Heart left ventricle (tissue), 16 donors: Measurements from ENCODE around the gene FIG4. TPM values are rescaled to one million over a fixed set of nuclear protein-coding genes. Genes with fewer than 3 reads are reported as not detected.
A peak's percentile ranks its signal among the peaks of the same experiment; 100 is the strongest.
"Not testable (repeated sequence)": the region's sequence is repeated elsewhere in the genome, so short reads cannot be mapped to it uniquely, and the experiment has no call there.

Source experiments
- ATAC-seq, 4 donors: fragments of 200-7000 bp; cut with Tn5 transposase; one replicate each; pipeline ENCODE4 v1.9.1; 2020 to 2022; ENCODE audit warnings: moderate library complexity in 4 of 4, mild to moderate bottlenecking in 3 of 4, moderate number of reproducible peaks in 1 of 4
- DNase-seq, 5 donors: peaks; one replicate each; pipeline ENCODE4 v3.0.0-alpha.2; 2020
- H3K27ac ChIP-seq, 12 donors: fragments of 200-600 bp; sonication (generic) in 4 of 12; one replicate each; pipeline versions ENCODE4 v1.5.0 to v1.8.0; 2016 to 2022; ENCODE audit warnings: mild to moderate bottlenecking in 2 of 12
- H3K27me3 ChIP-seq, 9 donors: fragments of 200-600 bp; sonication (generic) in 2 of 9; one replicate each; pipeline versions ENCODE4 v1.5.1 to v1.8.0; 2016 to 2022; ENCODE audit warnings: mild to moderate bottlenecking in 3 of 9
- H3K36me3 ChIP-seq, 9 donors: fragments of 200-600 bp; sonication (generic) in 2 of 9; one replicate each; pipeline versions ENCODE4 v1.5.0 to v1.8.0; 2018 to 2022; ENCODE audit warnings: mild to moderate bottlenecking in 2 of 9
- H3K4me1 ChIP-seq, 12 donors: fragments of 200-600 bp; sonication (generic) in 4 of 12; one replicate each; pipeline versions ENCODE4 v1.5.0 to v1.8.0; 2016 to 2022; ENCODE audit warnings: mild to moderate bottlenecking in 3 of 12
- H3K4me3 ChIP-seq, 12 donors: fragments of 200-600 bp; sonication (generic) in 4 of 12; one replicate each; pipeline versions ENCODE4 v1.5.0 to v1.8.0; 2017 to 2022; ENCODE audit warnings: mild to moderate bottlenecking in 9 of 12, moderate library complexity in 4 of 12
- H3K9me3 ChIP-seq, 12 donors: fragments of 200-600 bp; sonication (generic) in 4 of 12; one replicate each; pipeline versions ENCODE4 v1.5.0 to v1.8.0; 2016 to 2022; ENCODE audit warnings: mild to moderate bottlenecking in 1 of 12
- CTCF ChIP-seq, 12 donors: fragments of 200-600 bp; sonication (generic) in 4 of 12; IDR thresholded peaks; one replicate each; pipeline versions ENCODE4 v1.5.0 to v1.8.0; 2018 to 2022; ENCODE audit warnings: antibody characterized with exemption in 12 of 12, mild to moderate bottlenecking in 5 of 12
- POLR2A ChIP-seq, 2 donors: fragments of 450-650 bp; IDR thresholded peaks; one replicate each; pipeline ENCODE4 v1.6.1; 2017; ENCODE audit warnings: antibody characterized with exemption in 2 of 2, mild to moderate bottlenecking in 2 of 2, moderate library complexity in 2 of 2
- WGBS, 4 donors: extraction: QIAGEN DNeasy Blood & Tissue Kit in 2 of 4; methylation state at CpG; one replicate each; pipeline versions ENCODE4 v1.1.5 to v1.1.7; 2013 to 2018; 5-methylcytosine and 5-hydroxymethylcytosine counted together
- intact Hi-C, 10 donors: fragments of 100-400 bp; cut with DNase I; formaldehyde crosslinking; loops; one replicate each; pipeline versions ENCODE4 v1.11.1 to v1.14.2; 2022
- polyA plus RNA-seq, 2 donors: library from polyadenylated mRNA; stranded (reverse); fragments of 200-250 nt; gene quantifications; one replicate each; pipeline ENCODE4 v1.2.3, GENCODE V29; 2013
- total RNA-seq, 9 donors: library from RNA; depleted of rRNA in 2 of 9; stranded (reverse); fragments of >200 nt in 2 of 9; fragmentation: NEBNext Ultra II Directional in 3 of 9; extraction: Animal tissue kit (Norgen Biotek cat#: 25700) in 3 of 9; gene quantifications; one replicate each; pipeline versions ENCODE4 v1.1.0 to v1.2.4, GENCODE V29; 2016 to 2023
- donor health status: ischemic (EF 13 %, LVEDD 7.1; RV severe dilation, severe dysfunction).
- donor health status: healthy with polysubstance abuse.
- donor health status: DM: no; HTN: yes; CAD: no.
- donor health status: DM: no; HTN: no; CAD: no.
- donor health status: ischemic (EF 25% LVEDD 6.9; RV normal size, moderate dysfunction).
- donor health status: ischemic (EF 25% LVEDD 5.7; RV mildly dilated, moderate dysfunction).
- donor health status: healthy.
- donor health status: DM: yes; HTN: yes; CAD: no.
- donor health status: ischemic (EF 35%, LVEDD 5.7; RV mildly dilated, moderate dysfunction).
- donor health status: nonischemic (EF 11% LVEDD 7.7; RV severe dilation, severe dysfunction).
- donor health status: DM: yes; HTN: yes; CAD: no.
- donor health status: PGD.
- donor health status: ischemic (EF 29% LVEDD 5.4; RV normal size, mild dysfunction).
- donor health status: nonischemic (EF 23%, LVEDD 6.1; RV moderate dilation, normal function).

The FIG4 gene
- total and polyA plus RNA-seq, 11 donors = 4.8 to 17.2 (median 10.2) TPM

- H3K36me3 ChIP-seq = peaks cover 0 to 5% (median 0%) of the 10 kb centered on the region in 9 donors
- WGBS, 4 donors = 77 to 85% (median 79%) methylated on average over 4 of the region's 4 CpGs
- no peak overlapping the region for H3K27ac ChIP-seq
- H3K4me3 ChIP-seq = no peak overlapping the region
- no peaks in the 10 kb centered on the region for H3K27me3 ChIP-seq
- DNase-seq = no peak
- H3K4me1 ChIP-seq = no peaks in the 10 kb centered on the region
- no peak for ATAC-seq
- intact Hi-C loops = no loop called here
- peaks cover 0 to 5% (median 0%) of the 10 kb centered on the region in 12 donors for H3K9me3 ChIP-seq
- TF ChIP-seq POLR2A (IDR thresholded peaks at IDR 0.05) = no peak
- TF ChIP-seq CTCF (IDR thresholded peaks at IDR 0.05) = no peak
Measured at GRCh38 chr6:109678240-109678639, 12.9 kb upstream of the FIG4 start.

GRCh38 chr6:109678661-109679505 lies 12.2 kb upstream of the FIG4 start:
- ATAC-seq, DNase-seq, H3K36me3 ChIP-seq, intact Hi-C loops, H3K4me1 ChIP-seq, H3K27ac ChIP-seq, H3K4me3 ChIP-seq, H3K9me3 ChIP-seq, H3K27me3 ChIP-seq: not testable (repeated sequence)
- WGBS, 4 donors = 55 to 80% (median 73%) methylated on average over 13 to 15 of the region's 15 CpGs

GRCh38 chr6:109686566-109687265 lies 4.4 kb upstream of the FIG4 start:
- DNase-seq (no peak), ATAC-seq (no peak)
- intact Hi-C loops = loop anchor here in 1 of 10 donors (5.0 kb wide), 1 partner anchor 309 kb away; no protein-coding TSS in a partner anchor
- Histone ChIP-seq H3K27ac (peak overlapping the region in 2 of 12 donors; percentile 32 to 41), H3K36me3 (no peaks in the 10 kb centered on the region), H3K4me3 (no peak overlapping the region), H3K27me3 (no peaks in the 10 kb centered on the region), H3K4me1 (peaks cover 0 to 15% (median 9%) of the 10 kb centered on the region in 12 donors), H3K9me3 (peaks cover 0 to 8% (median 0%) of the 10 kb centered on the region in 12 donors)
- WGBS, 4 donors = 95 to 100% (median 98%) methylated on average over 1 of the region's 1 CpG
- TF ChIP-seq CTCF (IDR thresholded peaks at IDR 0.05) = no peak
- no peak for TF ChIP-seq POLR2A (IDR thresholded peaks at IDR 0.05)

- H3K36me3 ChIP-seq = no peaks in the 10 kb centered on the region
- TF ChIP-seq CTCF (IDR thresholded peaks at IDR 0.05) (no peak), POLR2A (IDR thresholded peaks at IDR 0.05) (no peak)
- peak overlapping the region in 2 of 12 donors; percentile 32 to 41 for H3K27ac ChIP-seq
- H3K4me3 ChIP-seq = no peak overlapping the region
- intact Hi-C loops = loop anchor here in 1 of 10 donors (5.0 kb wide), 1 partner anchor 310 kb away; no protein-coding TSS in a partner anchor
- peaks cover 0 to 21% (median 14%) of the 10 kb centered on the region in 12 donors for H3K4me1 ChIP-seq
- ATAC-seq = peak in 1 of 4 donors; percentile 62
- 33 to 55% (median 42%) methylated on average over 2 of the region's 2 CpGs for WGBS, 4 donors
- peaks cover 0 to 8% (median 0%) of the 10 kb centered on the region in 12 donors for H3K9me3 ChIP-seq
- H3K27me3 ChIP-seq = no peaks in the 10 kb centered on the region
- DNase-seq = peak in 1 of 5 donors; percentile 55
Measured at GRCh38 chr6:109687271-109687761, 3.8 kb upstream of the FIG4 start.
